ENCODE results near the gene TMEM87B.

TMEM87B gene

DNA sequence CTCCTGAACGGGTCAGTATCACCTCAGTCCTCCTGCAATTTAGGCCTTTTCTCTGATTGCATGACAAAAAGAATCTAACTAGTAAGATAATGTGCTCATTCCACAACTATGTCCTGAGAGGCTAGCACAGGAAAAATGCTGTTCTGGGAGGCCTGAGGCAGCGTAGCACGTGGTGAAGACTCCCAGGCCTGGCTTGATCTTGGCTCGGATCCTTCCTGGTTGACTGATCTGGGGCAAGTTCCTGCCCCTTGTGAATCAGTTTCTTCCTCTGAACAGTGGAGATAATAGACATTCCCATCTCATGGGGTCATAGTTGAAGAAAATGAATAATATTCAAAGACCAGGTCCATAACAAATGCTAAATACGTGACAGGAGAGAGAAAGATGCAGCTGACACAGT lies 95.4 kb downstream of the TMEM87B start:
- Histone ChIP-seq H3K36me3 (ENCODE audit: insufficient read depth, low read length) (no peaks in the 10 kb centered on the region), H3K9me3 (ENCODE audit: control insufficient read depth, insufficient read depth, low read length) (no peaks in the 10 kb centered on the region), H3K9ac (ENCODE audit: low read depth, low read length) (no peak overlapping the region), H3K4me1 (ENCODE audit: insufficient read depth, low read length) (peaks cover 7% of the 10 kb centered on the region; the same call in 1 of the 2 replicates)

DNA sequence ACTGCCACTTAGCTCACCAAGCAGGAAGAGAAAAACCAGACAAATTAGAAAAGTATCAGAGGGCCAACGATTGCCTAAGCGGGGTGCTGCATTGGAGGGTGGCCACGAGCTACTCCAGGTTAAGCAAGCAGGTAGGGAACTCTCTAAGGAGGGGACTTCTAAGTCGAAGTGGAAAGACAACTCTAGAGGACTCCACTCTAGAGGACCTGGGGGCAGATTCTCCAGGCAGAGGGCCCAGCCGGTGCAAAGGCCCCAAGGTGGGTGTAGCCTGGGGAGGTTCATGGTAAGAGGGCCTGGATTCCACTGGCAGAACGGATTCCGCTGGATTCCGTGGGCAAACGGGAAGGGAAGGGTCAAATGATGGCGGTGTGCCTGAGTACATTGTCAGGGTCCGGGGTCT lies 95.8 kb downstream of the TMEM87B start:
- Histone ChIP-seq H3K9me3 (ENCODE audit: control insufficient read depth, insufficient read depth, low read length) (no peaks in the 10 kb centered on the region), H3K4me1 (ENCODE audit: insufficient read depth, low read length) (peaks cover 7% of the 10 kb centered on the region; the same call in 1 of the 2 replicates), H3K9ac (ENCODE audit: low read depth, low read length) (no peak overlapping the region), H3K36me3 (ENCODE audit: insufficient read depth, low read length) (no peaks in the 10 kb centered on the region; the same call in 1 of the 2 replicates)

DNA sequence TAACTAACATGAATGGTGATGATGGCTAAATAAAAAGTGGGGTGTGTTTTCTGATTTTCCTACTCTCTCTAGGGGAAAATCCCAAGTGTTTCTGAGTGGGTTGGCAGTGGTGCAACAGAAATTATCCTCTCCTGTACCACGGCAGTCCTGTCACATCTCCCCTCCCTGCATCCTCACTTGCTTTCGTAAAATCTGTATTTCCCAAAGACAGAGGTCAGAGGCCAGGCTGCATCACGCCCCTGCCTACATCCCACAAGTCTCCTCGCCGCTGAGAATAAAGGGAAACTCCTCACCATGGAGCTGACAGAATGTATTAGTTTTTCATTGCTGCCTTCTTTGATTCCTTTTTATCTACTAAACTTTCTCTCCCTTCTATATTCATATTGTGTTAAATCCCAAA lies 96.2 kb downstream of the TMEM87B start:
- peaks cover 7% of the 10 kb centered on the region for H3K4me1 ChIP-seq (ENCODE audit: insufficient read depth, low read length)
- H3K36me3 ChIP-seq (ENCODE audit: insufficient read depth, low read length), result no peaks in the 10 kb centered on the region; the same call in 1 of the 2 replicates
- H3K9me3 ChIP-seq (ENCODE audit: control insufficient read depth, insufficient read depth, low read length), result no peaks in the 10 kb centered on the region
- H3K9ac ChIP-seq (ENCODE audit: low read depth, low read length), result no peak overlapping the region

DNA sequence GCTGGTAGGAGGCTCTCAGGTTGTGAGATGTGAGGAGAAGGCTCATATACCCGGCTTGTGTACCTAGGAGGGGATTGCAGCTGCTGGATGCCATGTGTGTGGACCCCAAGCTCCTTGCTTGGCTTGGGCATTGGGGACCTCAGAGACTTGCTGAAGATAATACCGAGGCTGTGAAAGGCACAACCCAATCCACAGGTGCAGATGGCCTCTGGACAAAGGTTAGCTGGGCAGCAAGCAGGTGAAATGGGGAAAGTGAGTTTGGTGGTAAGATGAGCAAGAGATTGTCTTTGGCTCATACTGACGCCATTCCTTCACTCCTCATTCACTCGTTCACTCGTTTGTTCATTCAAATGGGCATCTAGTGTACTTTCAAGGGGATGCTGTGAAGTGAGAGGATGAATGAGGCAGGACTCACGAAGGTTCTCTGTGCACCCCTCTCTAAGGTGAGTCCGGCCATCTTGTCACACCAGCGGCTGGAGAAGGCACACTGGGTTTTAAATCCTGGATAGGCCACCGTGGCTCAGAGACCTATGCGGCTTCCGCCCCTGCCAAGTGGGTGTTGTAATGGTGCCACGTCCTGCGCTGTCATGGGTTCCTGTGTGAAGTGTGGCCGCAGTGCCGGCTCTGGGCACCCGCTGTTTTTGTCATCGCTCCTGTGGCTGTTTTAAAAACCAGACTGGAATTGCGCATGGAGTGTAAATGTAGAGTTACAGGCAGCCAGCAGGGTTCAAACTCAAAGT lies 96.8 kb downstream of the TMEM87B start:
- Histone ChIP-seq H3K9ac (ENCODE audit: low read depth, low read length) (no peak overlapping the region), H3K9me3 (ENCODE audit: control insufficient read depth, insufficient read depth, low read length) (no peaks in the 10 kb centered on the region), H3K4me1 (ENCODE audit: insufficient read depth, low read length) (peaks cover 7% of the 10 kb centered on the region), H3K36me3 (ENCODE audit: insufficient read depth, low read length) (no peaks in the 10 kb centered on the region; the same call in 1 of the 2 replicates)

DNA sequence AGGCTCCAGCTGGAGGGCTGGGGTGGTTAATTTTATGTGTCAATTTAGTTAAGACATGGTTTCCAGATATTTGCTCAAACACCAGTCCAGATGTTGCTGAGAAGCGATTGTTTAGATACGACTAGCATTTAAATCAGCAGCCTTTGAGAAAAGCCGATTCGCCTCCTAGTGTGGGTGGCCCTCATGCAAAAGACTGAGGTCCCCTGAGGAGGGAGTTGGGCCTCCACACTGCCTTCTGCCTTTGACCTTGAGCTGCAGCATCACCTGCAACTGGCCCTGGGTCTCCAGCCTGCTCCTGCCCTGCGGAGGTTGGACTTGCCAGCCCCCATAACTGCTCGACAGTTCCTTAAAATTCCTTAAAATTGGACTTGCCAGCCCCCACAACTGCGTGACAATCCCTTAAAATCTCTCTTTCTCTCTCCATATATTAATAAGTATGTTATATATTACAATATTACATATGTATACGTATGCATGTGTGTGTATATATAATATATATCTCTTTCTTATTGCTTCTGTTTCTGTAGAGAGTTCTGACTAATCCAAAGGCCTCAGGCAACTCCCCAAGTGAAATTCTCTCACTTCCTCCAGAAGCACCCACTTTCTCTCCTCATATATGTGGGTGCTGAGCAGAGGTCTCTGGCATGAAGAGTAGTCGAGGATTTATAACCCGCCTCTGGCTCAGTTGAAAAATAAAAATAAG lies 97.6 kb downstream of the TMEM87B start:
- H3K9ac ChIP-seq (ENCODE audit: low read depth, low read length), result no peak overlapping the region
- H3K36me3 ChIP-seq (ENCODE audit: insufficient read depth, low read length), result no peaks in the 10 kb centered on the region; the same call in 1 of the 2 replicates
- H3K4me1 ChIP-seq (ENCODE audit: insufficient read depth, low read length), result peaks cover 7% of the 10 kb centered on the region
- H3K9me3 ChIP-seq (ENCODE audit: control insufficient read depth, insufficient read depth, low read length), result no peaks in the 10 kb centered on the region

DNA sequence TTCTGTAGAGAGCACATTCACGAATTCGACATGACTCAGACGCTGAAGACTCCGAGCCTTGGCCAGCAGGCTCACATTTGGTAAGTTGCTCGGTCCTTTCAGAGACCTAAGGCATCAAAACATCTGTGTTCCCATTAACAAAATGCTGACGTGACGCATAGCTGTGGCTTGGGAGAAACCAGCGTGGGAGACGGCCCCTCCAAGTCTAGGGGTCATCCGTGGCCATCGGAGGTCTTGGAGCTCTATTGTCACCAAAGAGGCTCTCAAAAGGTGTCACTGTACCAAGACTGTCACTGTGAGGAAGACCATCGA lies 98.1 kb downstream of the TMEM87B start:
- Histone ChIP-seq H3K36me3 (ENCODE audit: insufficient read depth, low read length) (no peaks in the 10 kb centered on the region; the same call in 1 of the 2 replicates), H3K9me3 (ENCODE audit: control insufficient read depth, insufficient read depth, low read length) (no peaks in the 10 kb centered on the region), H3K4me1 (ENCODE audit: insufficient read depth, low read length) (peaks cover 7% of the 10 kb centered on the region), H3K9ac (ENCODE audit: low read depth, low read length) (no peak overlapping the region)

DNA sequence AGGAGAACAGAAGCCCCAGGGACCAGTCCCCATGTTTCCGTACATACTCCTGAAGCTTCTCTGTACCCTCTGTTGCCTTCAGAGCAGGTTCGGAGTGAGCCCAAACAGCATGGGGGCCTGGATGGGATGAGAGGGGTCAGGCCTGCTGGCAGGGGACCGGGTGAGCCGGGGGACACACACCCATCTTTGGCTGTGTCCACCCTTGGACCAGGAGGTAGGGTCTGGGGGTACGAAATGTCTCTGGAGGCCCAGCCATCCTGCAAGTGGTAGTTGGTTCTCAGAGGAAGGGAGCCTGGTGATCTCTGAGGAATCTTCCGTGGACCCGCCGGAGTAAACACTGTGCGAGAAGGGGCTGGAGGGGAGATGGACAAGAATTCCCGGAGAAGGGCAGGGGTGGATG lies 98.4 kb downstream of the TMEM87B start:
- Histone ChIP-seq H3K9ac (ENCODE audit: low read depth, low read length) (no peak overlapping the region), H3K4me1 (ENCODE audit: insufficient read depth, low read length) (peaks cover 7% of the 10 kb centered on the region), H3K9me3 (ENCODE audit: control insufficient read depth, insufficient read depth, low read length) (no peaks in the 10 kb centered on the region), H3K36me3 (ENCODE audit: insufficient read depth, low read length) (no peaks in the 10 kb centered on the region; the same call in 1 of the 2 replicates)

DNA sequence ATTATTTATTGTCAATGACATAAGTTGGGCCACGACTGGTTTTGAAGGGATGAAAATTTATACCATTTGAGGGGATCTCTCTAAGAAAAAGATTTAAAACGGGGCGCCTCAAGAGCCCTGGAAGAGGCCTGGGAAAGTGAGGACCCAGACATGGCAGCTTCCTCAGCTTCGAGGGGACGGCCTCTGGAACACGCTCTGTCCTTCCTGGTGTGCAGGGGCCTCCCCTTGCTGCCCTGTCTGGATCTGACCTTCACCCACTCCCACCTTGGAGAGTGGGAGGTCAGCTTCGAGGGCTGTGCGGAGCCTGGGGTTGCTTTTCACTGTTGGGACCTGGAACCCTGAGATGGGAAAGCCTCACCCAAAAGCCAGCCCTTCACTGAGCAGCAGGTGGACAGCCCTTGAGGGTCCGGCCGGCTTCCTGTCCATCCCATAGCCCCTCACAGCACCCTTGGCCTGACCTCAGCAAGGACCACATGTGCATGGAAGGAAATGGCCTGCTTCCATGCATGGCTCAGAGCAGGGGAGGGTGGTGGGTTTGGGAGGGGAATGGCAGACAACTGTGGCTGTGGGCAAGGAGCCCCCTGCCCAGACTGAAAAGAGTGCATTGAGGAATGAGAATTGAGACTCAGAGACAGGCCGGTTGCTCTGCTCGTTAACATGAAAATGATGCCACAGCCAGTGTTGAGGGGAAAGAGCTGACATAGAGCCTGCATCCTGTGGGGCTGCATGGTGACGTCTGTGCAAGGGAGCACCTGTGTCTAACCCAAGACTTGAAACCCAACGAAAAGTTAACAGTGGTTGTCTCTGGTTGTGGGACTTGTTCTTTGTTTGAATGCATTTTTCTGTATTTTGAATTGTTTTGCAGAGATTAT lies 99.4 kb downstream of the TMEM87B start:
- Histone ChIP-seq H3K9me3 (ENCODE audit: control insufficient read depth, insufficient read depth, low read length) (no peaks in the 10 kb centered on the region), H3K9ac (ENCODE audit: low read depth, low read length) (no peak overlapping the region), H3K36me3 (ENCODE audit: insufficient read depth, low read length) (no peaks in the 10 kb centered on the region; the same call in 1 of the 2 replicates), H3K4me1 (ENCODE audit: insufficient read depth, low read length) (peaks cover 7% of the 10 kb centered on the region)

DNA sequence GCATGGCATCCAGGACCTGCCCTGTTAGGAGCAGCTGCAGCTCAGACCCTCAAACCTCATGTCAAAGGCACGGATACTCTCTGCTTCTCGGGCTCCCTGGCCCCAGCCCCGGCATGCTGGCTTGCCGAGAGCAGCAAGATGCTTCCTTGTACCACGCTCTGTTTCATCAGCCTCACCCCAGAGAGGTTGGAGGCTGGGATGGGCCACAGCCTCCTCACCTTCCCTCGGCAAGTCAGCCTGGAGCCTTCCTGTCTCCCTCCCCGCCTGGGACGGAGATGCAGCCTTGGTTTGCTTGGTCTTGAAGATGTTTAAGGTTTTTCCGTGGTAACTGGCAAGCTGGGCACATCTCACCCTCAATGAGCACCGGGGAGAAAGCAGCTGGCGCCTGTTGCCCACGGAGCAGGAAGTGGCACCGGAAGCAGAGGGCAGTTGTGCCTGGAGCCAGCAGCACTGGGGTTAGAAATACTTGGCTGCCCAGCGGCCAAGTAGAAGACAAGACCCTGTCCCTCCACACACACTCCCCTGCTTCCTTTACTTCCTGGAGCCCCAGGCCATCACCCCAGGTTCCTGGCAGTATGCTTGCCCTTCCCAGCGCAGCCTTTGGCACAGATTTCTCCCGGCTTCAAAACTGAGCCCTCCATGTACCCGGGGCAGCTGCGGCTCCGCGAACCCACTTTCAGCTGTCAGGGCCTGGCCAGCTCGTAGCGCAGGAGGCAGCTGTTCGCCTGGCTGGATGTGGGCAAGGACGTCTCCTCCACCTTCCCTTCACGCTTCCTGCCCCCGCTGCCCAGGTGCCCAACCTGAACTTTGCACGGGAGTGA lies 100.5 kb downstream of the TMEM87B start:
- no peaks in the 10 kb centered on the region for H3K9me3 ChIP-seq (ENCODE audit: control insufficient read depth, insufficient read depth, low read length)
- H3K4me1 ChIP-seq (ENCODE audit: insufficient read depth, low read length), result peaks cover 7% of the 10 kb centered on the region
- H3K9ac ChIP-seq (ENCODE audit: low read depth, low read length), result no peak overlapping the region
- no peaks in the 10 kb centered on the region; the same call in 1 of the 2 replicates for H3K36me3 ChIP-seq (ENCODE audit: insufficient read depth, low read length)

DNA sequence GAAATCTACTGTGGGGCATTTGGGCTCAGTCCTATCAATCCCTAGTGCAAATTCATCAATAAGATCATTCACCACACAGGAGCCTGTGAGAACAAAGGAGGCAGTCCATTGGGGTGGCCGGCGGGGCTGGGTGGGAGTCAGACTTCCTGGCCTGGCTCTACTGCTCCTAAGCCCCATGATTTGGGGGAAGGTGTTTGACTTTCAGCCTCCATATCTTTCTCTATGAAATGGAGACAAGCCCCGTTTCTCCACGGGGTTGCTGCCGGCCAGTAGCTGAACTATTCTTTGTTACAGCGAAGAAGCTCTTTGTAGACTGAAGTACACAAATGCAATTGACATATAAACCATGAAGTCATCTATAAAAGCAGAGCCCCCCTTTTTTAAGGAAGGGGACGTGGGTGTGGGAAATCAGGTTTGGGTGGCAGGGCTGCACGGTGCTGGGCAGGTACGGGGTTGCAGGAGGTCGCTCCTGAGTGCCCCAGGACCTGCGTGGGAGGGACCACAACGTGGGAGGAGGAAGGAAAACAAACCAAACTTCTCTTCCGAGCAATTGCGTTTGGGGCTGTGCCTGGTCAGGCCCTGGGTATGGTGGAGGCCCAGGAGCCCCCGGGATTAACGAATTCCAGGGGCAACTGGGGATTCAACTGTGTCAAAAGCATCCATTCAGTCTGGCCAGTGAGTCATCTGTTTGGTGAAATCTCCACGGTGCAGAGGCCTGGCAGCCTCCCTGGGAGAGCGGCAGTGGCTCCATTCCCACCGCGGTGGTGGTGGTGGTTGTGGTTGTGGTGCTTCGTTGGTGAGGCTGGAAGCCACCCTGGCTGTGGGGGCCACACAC lies 101.3 kb downstream of the TMEM87B start:
- Histone ChIP-seq H3K4me1 (ENCODE audit: insufficient read depth, low read length) (peaks cover 7% of the 10 kb centered on the region), H3K9ac (ENCODE audit: low read depth, low read length) (no peak overlapping the region), H3K36me3 (ENCODE audit: insufficient read depth, low read length) (no peaks in the 10 kb centered on the region; the same call in 1 of the 2 replicates), H3K9me3 (ENCODE audit: control insufficient read depth, insufficient read depth, low read length) (no peaks in the 10 kb centered on the region)

DNA sequence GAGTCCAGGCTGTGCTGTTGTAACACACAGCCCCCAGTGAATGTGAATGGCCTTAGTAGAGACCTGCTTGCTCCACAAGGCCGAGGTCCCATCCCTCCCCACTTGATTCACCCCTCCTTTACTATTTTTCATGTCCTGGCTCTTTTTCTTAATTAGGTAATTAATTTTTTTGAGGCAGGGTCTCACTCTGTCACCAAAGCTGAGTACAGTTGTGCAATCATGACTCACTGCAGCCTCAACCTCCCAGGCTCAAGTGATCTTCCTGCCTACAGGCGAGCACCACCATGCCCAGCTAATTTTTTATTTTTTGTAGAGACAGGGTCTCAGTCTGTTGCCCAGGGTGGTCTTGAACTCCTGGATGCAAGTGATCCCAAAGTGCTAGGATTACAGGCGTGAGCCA lies 102.4 kb downstream of the TMEM87B start:
- no peaks in the 10 kb centered on the region; the same call in 1 of the 2 replicates for H3K36me3 ChIP-seq (ENCODE audit: insufficient read depth, low read length)
- peaks cover 7% of the 10 kb centered on the region for H3K4me1 ChIP-seq (ENCODE audit: insufficient read depth, low read length)
- H3K9me3 ChIP-seq (ENCODE audit: control insufficient read depth, insufficient read depth, low read length), result no peaks in the 10 kb centered on the region
- H3K9ac ChIP-seq (ENCODE audit: low read depth, low read length), result no peak overlapping the region

DNA sequence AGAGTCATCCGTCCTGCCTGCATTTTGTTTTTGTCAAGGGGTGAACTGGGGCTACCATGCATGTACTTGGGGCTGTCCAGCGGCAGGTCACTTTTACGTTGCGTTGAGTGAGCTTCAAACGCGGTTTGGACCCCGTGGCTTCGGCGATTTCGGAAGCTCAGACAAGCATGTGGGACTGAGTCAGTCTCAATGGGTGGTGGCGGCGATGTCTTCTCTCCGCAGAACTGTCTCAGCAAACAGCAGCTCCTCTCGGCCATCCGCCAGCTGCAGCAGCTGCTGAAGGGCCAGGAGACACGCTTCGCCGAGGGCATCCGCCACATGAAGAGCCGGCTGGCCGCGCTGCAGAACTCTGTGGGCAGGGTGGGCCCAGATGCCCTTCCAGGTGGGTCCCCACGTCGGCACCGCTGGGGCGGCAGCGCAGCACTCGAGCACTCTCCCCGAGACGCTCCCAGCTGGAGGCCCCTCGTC lies 104.4 kb downstream of the TMEM87B start:
- Histone ChIP-seq H3K9me3 (ENCODE audit: control insufficient read depth, insufficient read depth, low read length) (no peaks in the 10 kb centered on the region), H3K4me1 (ENCODE audit: insufficient read depth, low read length) (peaks cover 5% of the 10 kb centered on the region), H3K36me3 (ENCODE audit: insufficient read depth, low read length) (no peaks in the 10 kb centered on the region; the same call in 1 of the 2 replicates), H3K9ac (ENCODE audit: low read depth, low read length) (no peak overlapping the region)

Measured in ES-I3 (cell line).